ENCODE data around the gene LGR4.

LGR4 gene

GRCh38 chr11:27501100-27501499, 28.5 kb upstream of the LGR4 start (continued):
- TF ChIP-seq BCL11A (tag by site-specific recombination; IDR thresholded peaks at IDR 0.05; ENCODE audit: low read depth), result no peak
- TF ChIP-seq ZNF768 (tag by site-specific recombination; IDR thresholded peaks at IDR 0.05), result no peak
- no peak for TF ChIP-seq ZSCAN30 (tag by site-specific recombination; IDR thresholded peaks at IDR 0.05)
- no peak for TF ChIP-seq ZNF155 (tag by site-specific recombination; IDR thresholded peaks at IDR 0.05)
- TF ChIP-seq ZNF112 (tag by site-specific recombination; IDR thresholded peaks at IDR 0.05), result no peak

DNA sequence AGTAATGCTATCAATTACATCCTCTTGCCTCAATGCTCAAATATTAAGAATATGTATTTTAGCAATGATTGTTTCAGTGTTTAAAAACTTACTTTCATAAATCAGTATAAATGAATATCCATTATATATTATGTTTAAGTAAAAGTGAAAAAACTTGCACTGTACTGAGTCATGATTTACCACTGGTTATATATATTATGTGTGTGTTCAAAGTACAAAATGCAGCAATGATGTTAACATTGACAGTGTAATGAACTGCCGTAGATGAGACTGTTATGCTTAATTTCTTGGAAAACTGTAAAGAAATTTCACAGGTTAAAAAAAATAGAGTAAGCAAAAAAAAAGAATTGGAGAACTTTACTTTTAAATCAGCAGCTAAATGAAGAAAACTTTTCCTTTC, 25.3 kb upstream of the LGR4 start:
- ChIA-PET CTCF (interaction anchor here (0.7 to 6.1 kb wide), 22 partner anchors 8 to 1831 kb away, joined by 3 to 92 read pairs (median 4); partner anchors contain the start of genes LGR4 and LIN7C), POLR2A (no interaction called here)
- Histone ChIP-seq H3K9me3 (ENCODE audit: control insufficient read depth, insufficient read depth, low read depth, low read length) (no peaks in the 10 kb centered on the region), H3K36me3 (ENCODE audit: control insufficient read depth in 2 of 2, insufficient read depth in 1 of 2, low read length in 2 of 2) (peaks cover 13 to 72% of the 10 kb centered on the region in 2 experiments), H3K4me1 (ENCODE audit: control insufficient read depth, insufficient read depth, low read length) (no peaks in the 10 kb centered on the region), H3K27ac (ENCODE audit: extremely low read depth, low read depth, low read length) (no peak overlapping the region), H3K4me3 (ENCODE audit: low read depth, low read length) (no peak overlapping the region)
- TF ChIP-seq ZNF174 (tag by site-specific recombination; IDR thresholded peaks at IDR 0.05) (no peak), ZNF473 (tag by site-specific recombination; IDR thresholded peaks at IDR 0.05) (no peak), SALL2 (tag by site-specific recombination; IDR thresholded peaks at IDR 0.05; ENCODE audit: borderline replicate concordance) (no peak), ZNF266 (tag by site-specific recombination; IDR thresholded peaks at IDR 0.05; ENCODE audit: low read depth) (no peak), ZSCAN23 (tag by site-specific recombination; IDR thresholded peaks at IDR 0.05) (no peak), ZNF169 (tag by site-specific recombination; IDR thresholded peaks at IDR 0.05) (no peak), ZBTB20 (tag by site-specific recombination; IDR thresholded peaks at IDR 0.05) (no peak), REST (tag by site-specific recombination; IDR thresholded peaks at IDR 0.05) (no peak), ZNF830 (tag by site-specific recombination; IDR thresholded peaks at IDR 0.05; ENCODE audit: low read depth) (no peak), ZNF214 (tag by site-specific recombination; IDR thresholded peaks at IDR 0.05; ENCODE audit: borderline replicate concordance) (no peak), YY2 (tag by site-specific recombination; IDR thresholded peaks at IDR 0.05) (no peak), ZNF239 (tag by site-specific recombination; IDR thresholded peaks at IDR 0.05) (no peak), ZNF274 (IDR thresholded peaks at IDR 0.05; ENCODE audit: low read length) (no peak), ZNF274 (tag by site-specific recombination; IDR thresholded peaks at IDR 0.05; ENCODE audit: borderline replicate concordance) (no peak), ZNF133 (tag by site-specific recombination; IDR thresholded peaks at IDR 0.05) (no peak), ZFP3 (tag by site-specific recombination; IDR thresholded peaks at IDR 0.05; ENCODE audit: low read depth) (no peak)
- TF ChIP-seq, protein P1, sequence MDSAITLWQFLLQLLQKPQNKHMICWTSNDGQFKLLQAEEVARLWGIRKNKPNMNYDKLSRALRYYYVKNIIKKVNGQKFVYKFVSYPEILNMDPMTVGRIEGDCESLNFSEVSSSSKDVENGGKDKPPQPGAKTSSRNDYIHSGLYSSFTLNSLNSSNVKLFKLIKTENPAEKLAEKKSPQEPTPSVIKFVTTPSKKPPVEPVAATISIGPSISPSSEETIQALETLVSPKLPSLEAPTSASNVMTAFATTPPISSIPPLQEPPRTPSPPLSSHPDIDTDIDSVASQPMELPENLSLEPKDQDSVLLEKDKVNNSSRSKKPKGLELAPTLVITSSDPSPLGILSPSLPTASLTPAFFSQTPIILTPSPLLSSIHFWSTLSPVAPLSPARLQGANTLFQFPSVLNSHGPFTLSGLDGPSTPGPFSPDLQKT (IDR thresholded peaks at IDR 0.05; ENCODE audit: borderline replicate concordance, low read depth, low read length), result no peak
